IPS-NIHi11 (cell line): ENCODE data around the gene MGAT4B.

ENCODE experiments used
- DNase-seq: peaks from one replicate; pipeline ENCODE4 v3.0.0; 2012; ENCODE audit warnings: mixed read lengths, low spot score

Gene MGAT4B

GRCh38 chr5:179769796-179770195 is 36.9 kb downstream of the MGAT4B start:
- DNase-seq, result no peak

- no peak for DNase-seq
Observed at GRCh38 chr5:179769271-179769670, 37.4 kb downstream of the MGAT4B start.

GRCh38 chr5:179768326-179769085 is 38.2 kb downstream of the MGAT4B start:
- DNase-seq, result peak; percentile 47

- DNase-seq, result no peak
Observed at GRCh38 chr5:179767496-179768100, 39.1 kb downstream of the MGAT4B start.

- DNase-seq, result no peak
Observed at GRCh38 chr5:179766726-179767455, 39.8 kb downstream of the MGAT4B start.

- no peak for DNase-seq
Observed at GRCh38 chr5:179766021-179766725, 40.5 kb downstream of the MGAT4B start.

- DNase-seq, result no peak
Observed at GRCh38 chr5:179765400-179765799, 41.3 kb downstream of the MGAT4B start.

GRCh38 chr5:179764056-179764455 is 42.6 kb downstream of the MGAT4B start:
- DNase-seq, result no peak

GRCh38 chr5:179763215-179763945 is 43.3 kb downstream of the MGAT4B start:
- peak; percentile 81 for DNase-seq

- DNase-seq, result no peak
Observed at GRCh38 chr5:179762781-179763176, 43.9 kb downstream of the MGAT4B start.

- DNase-seq, result no peak
Observed at GRCh38 chr5:179762079-179762780, 44.4 kb downstream of the MGAT4B start.

GRCh38 chr5:179759581-179760551 is 46.8 kb downstream of the MGAT4B start:
- DNase-seq, result no peak

GRCh38 chr5:179758955-179759354 is 47.7 kb downstream of the MGAT4B start:
- no peak for DNase-seq

GRCh38 chr5:179755022-179755421 is 51.6 kb downstream of the MGAT4B start:
- DNase-seq, result peak; percentile 41

- DNase-seq, result no peak
Observed at GRCh38 chr5:179753971-179754370, 52.7 kb downstream of the MGAT4B start.

- DNase-seq, result no peak
Observed at GRCh38 chr5:179749857-179750508, 56.7 kb downstream of the MGAT4B start.

GRCh38 chr5:179747811-179748210 is 58.9 kb downstream of the MGAT4B start:
- no peak for DNase-seq
